Endothelial cell (in vitro differentiated cells): ENCODE data around the gene RIC8B. TPM values are rescaled to one million over a fixed set of nuclear protein-coding genes. Genes with fewer than 3 reads are reported as not detected.
"Not testable (repeated sequence)": the region's sequence is repeated elsewhere in the genome, so short reads cannot be mapped to it uniquely, and the experiment has no call there.

Source experiments
- DNase-seq: peaks from one replicate; pipeline ENCODE4 v3.0.0; 2021; ENCODE audit warnings: low spot score
- H3K27ac Mint-ChIP-seq: one replicate; pipeline ENCODE4 v1.8.0; 2021; ENCODE audit warnings: mixed read lengths, inconsistent platforms; ENCODE audit not compliant: unreplicated experiment
- H3K27me3 Mint-ChIP-seq: one replicate; pipeline ENCODE4 v1.8.0; 2021; ENCODE audit warnings: mild to moderate bottlenecking, moderate library complexity, mixed read lengths, inconsistent platforms; ENCODE audit not compliant: unreplicated experiment
- H3K36me3 Mint-ChIP-seq: one replicate; pipeline ENCODE4 v1.8.0; 2021; ENCODE audit warnings: mild to moderate bottlenecking, low read depth, mixed read lengths, inconsistent platforms; ENCODE audit not compliant: unreplicated experiment
- H3K4me1 Mint-ChIP-seq: one replicate; pipeline ENCODE4 v1.8.0; 2021; ENCODE audit warnings: mild to moderate bottlenecking, mixed read lengths, inconsistent platforms; ENCODE audit not compliant: unreplicated experiment
- H3K4me3 Mint-ChIP-seq: one replicate; pipeline ENCODE4 v1.8.0; 2021; ENCODE audit warnings: mild to moderate bottlenecking, mixed read lengths, inconsistent platforms; ENCODE audit not compliant: unreplicated experiment
- H3K9me3 Mint-ChIP-seq: one replicate; pipeline ENCODE4 v1.8.0; 2021; ENCODE audit warnings: mixed read lengths, inconsistent platforms; ENCODE audit not compliant: unreplicated experiment
- CTCF ChIP-seq: fragments of 200-600 bp; sonication (generic); IDR thresholded peaks from one replicate; pipeline ENCODE4 v1.5.0; 2021; ENCODE audit warnings: antibody characterized with exemption; ENCODE audit not compliant: unreplicated experiment
- total RNA-seq: library from RNA; stranded (reverse); fragmentation: NEBNext Ultra II Directional; extraction: Animal tissue kit (Norgen Biotek cat#: 25700); gene quantifications from one replicate; pipeline ENCODE4 v1.2.1, GENCODE V29; 2021; ENCODE audit not compliant: unreplicated experiment

RIC8B gene
- total RNA-seq, 1 donor from 2014 or later = 14.0 TPM

- Mint-ChIP-seq H3K9me3 (no peaks in the 10 kb centered on the region), H3K27me3 (peaks cover 3% of the 10 kb centered on the region), H3K4me1 (peaks cover 11% of the 10 kb centered on the region), H3K36me3 (no peaks in the 10 kb centered on the region), H3K27ac (no peak overlapping the region), H3K4me3 (no peak overlapping the region)
- no peak for TF ChIP-seq CTCF
- DNase-seq = peak; percentile 39
Observed at GRCh38 chr12:106918746-106919145, 144.3 kb downstream of the RIC8B start.

- H3K4me1 Mint-ChIP-seq = peaks cover 11% of the 10 kb centered on the region
- H3K9me3 Mint-ChIP-seq = no peaks in the 10 kb centered on the region
- no peak overlapping the region for H3K4me3 Mint-ChIP-seq
- H3K36me3 Mint-ChIP-seq = no peaks in the 10 kb centered on the region
- no peak overlapping the region for H3K27ac Mint-ChIP-seq
- TF ChIP-seq CTCF = peak; percentile 92
- DNase-seq = peak; percentile 20
- H3K27me3 Mint-ChIP-seq = peaks cover 3% of the 10 kb centered on the region
Observed at GRCh38 chr12:106919910-106920544, 145.5 kb downstream of the RIC8B start.

- H3K27me3 Mint-ChIP-seq = not testable (repeated sequence)
Observed at GRCh38 chr12:106921976-106922375, 147.5 kb downstream of the RIC8B start.

GRCh38 chr12:106923594-106923993, 149.1 kb downstream of the RIC8B start:
- not testable (repeated sequence) for DNase-seq, H3K4me3 Mint-ChIP-seq, H3K36me3 Mint-ChIP-seq, H3K4me1 Mint-ChIP-seq, H3K9me3 Mint-ChIP-seq, H3K27ac Mint-ChIP-seq, H3K27me3 Mint-ChIP-seq

More at GRCh38 chr12:106921976-106922375, 147.5 kb downstream of the RIC8B start:
- not testable (repeated sequence) for DNase-seq, H3K9me3 Mint-ChIP-seq, H3K4me3 Mint-ChIP-seq, H3K27ac Mint-ChIP-seq, H3K36me3 Mint-ChIP-seq
- peaks cover 11% of the 10 kb centered on the region for H3K4me1 Mint-ChIP-seq

- H3K4me1 Mint-ChIP-seq = peaks cover 3% of the 10 kb centered on the region
Observed at GRCh38 chr12:106924268-106924861, 149.9 kb downstream of the RIC8B start.

More at GRCh38 chr12:106924268-106924861, 149.9 kb downstream of the RIC8B start:
- no peaks in the 10 kb centered on the region for H3K36me3 Mint-ChIP-seq
- H3K27ac Mint-ChIP-seq = no peak overlapping the region
- H3K27me3 Mint-ChIP-seq = peaks cover 1% of the 10 kb centered on the region
- TF ChIP-seq CTCF = no peak
- no peaks in the 10 kb centered on the region for H3K9me3 Mint-ChIP-seq
- no peak for DNase-seq
- no peak overlapping the region for H3K4me3 Mint-ChIP-seq
